GM18505 (cell line): ENCODE data around the gene GRID1.

Source experiments
- ATAC-seq: cut with Tn5 transposase; IDR thresholded peaks from one replicate; pipeline ENCODE4 v1.9.1; 2021; ENCODE audit not compliant: unreplicated experiment
- POLR2A ChIP-seq: IDR thresholded peaks from 4 replicates; pipeline ENCODE4 v1.6.1; 2011; ENCODE audit warnings: borderline replicate concordance; ENCODE audit not compliant: insufficient read depth, insufficient read length; ENCODE audit errors: extremely low read depth

Gene GRID1

GRCh38 chr10:85600026-85600743, 766.4 kb downstream of the GRID1 start:
- no peak for TF ChIP-seq POLR2A
- no peak for ATAC-seq

GRCh38 chr10:85599081-85599480, 767.5 kb downstream of the GRID1 start:
- ATAC-seq, result no peak
- no peak for TF ChIP-seq POLR2A

GRCh38 chr10:85598646-85599045, 767.9 kb downstream of the GRID1 start:
- no peak for TF ChIP-seq POLR2A
- no peak for ATAC-seq

GRCh38 chr10:85597006-85597405, 769.6 kb downstream of the GRID1 start:
- no peak for TF ChIP-seq POLR2A

GRCh38 chr10:85596389-85596788, 770.2 kb downstream of the GRID1 start:
- no peak for TF ChIP-seq POLR2A
- ATAC-seq, result no peak

More at GRCh38 chr10:85597006-85597405, 769.6 kb downstream of the GRID1 start:
- no peak for ATAC-seq

GRCh38 chr10:85594239-85594638, 772.4 kb downstream of the GRID1 start:
- TF ChIP-seq POLR2A, result no peak
- no peak for ATAC-seq

- no peak for ATAC-seq
- TF ChIP-seq POLR2A, result no peak
These were observed 773.3 kb downstream of the GRID1 start for GRCh38 chr10:85593226-85593772.

GRCh38 chr10:85581371-85581770, 785.2 kb downstream of the GRID1 start:
- no peak for TF ChIP-seq POLR2A
- no peak for ATAC-seq

- no peak for TF ChIP-seq POLR2A
- ATAC-seq, result no peak
These were observed 786.0 kb downstream of the GRID1 start for GRCh38 chr10:85580585-85580984.

- no peak for ATAC-seq
- no peak for TF ChIP-seq POLR2A
These were observed 787.7 kb downstream of the GRID1 start for GRCh38 chr10:85578860-85579259.

GRCh38 chr10:85575441-85575840, 791.2 kb downstream of the GRID1 start:
- ATAC-seq, result no peak
- no peak for TF ChIP-seq POLR2A

- no peak for TF ChIP-seq POLR2A
- no peak for ATAC-seq
These were observed 795.7 kb downstream of the GRID1 start for GRCh38 chr10:85570871-85571270.

- ATAC-seq, result no peak
- no peak for TF ChIP-seq POLR2A
These were observed 801.2 kb downstream of the GRID1 start for GRCh38 chr10:85565381-85565780.

- TF ChIP-seq POLR2A, result no peak
- ATAC-seq, result no peak
These were observed 808.1 kb downstream of the GRID1 start for GRCh38 chr10:85558533-85558932.

- ATAC-seq, result no peak
- TF ChIP-seq POLR2A, result no peak
These were observed 808.9 kb downstream of the GRID1 start for GRCh38 chr10:85557706-85558105.

- no peak for ATAC-seq
- TF ChIP-seq POLR2A, result no peak
These were observed 809.5 kb downstream of the GRID1 start for GRCh38 chr10:85557077-85557476.
